A673 (cell line): ENCODE measurements around the gene KDM6B.

Experiments used
- CTCF ChIP-seq: fragments of 300-800, 200-600 bp; sonication (generic); conservative IDR thresholded peaks from 2 replicates; pipeline ENCODE4 v1.5.1; 2017; ENCODE audit warnings: low read depth, mild to moderate bottlenecking, antibody characterized with exemption, low read length, moderate library complexity, mixed read lengths
- EZH2 ChIP-seq: fragments of 200-600 bp; sonication (generic); IDR thresholded peaks from 2 replicates; pipeline ENCODE4 v1.6.1; 2017; ENCODE audit warnings: borderline replicate concordance, low read depth, mild to moderate bottlenecking, mixed read lengths, antibody characterized with exemption, low read length; ENCODE audit not compliant: poor library complexity, severe bottlenecking

DNA sequence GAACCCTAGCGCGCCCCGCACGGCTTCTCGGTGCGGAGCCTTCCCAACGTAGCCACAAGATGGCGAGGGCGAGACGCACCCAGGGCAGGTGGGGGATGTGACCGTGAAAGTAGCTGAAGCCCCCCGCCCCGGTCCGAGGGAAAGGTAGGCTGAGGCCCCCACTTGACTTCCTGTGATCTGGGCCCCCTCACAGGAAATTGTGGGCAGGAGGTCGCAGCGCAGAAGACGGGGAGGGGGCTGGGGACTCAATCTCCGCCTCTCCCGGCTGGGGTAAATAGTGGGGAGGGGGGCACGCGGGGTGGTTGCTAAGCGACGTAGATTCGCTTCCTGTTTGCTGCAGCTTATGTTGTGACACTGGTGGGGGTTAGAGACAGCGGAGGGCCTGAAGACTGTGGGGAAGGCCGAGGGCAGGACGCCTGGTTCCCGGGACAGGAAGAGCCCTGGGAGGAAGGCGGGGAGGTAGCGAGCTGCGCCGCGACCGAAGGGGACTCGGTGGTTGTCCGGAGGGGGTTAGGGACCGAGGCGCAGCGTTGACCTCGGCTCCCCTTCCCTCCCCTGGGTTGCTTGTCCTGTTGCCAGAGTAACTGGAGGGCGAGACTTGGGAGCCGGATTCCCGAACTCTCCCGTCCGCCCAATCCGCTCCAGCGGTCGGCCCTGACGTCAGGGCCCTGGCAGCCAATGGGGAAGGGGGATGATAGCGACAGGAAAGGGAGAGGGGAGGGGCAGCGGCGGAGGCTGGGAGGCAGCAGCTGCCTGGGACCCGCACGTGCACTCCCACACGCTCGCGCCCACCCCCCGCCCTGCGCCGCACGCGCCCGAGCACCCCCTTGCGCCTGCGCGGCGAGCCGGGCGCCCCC lies 1.2 kb downstream of the KDM6B start:
- TF ChIP-seq CTCF (peak; percentile 89), EZH2 (no peak)
